ENCODE measurements around the gene TLE1.

Gene TLE1

DNA sequence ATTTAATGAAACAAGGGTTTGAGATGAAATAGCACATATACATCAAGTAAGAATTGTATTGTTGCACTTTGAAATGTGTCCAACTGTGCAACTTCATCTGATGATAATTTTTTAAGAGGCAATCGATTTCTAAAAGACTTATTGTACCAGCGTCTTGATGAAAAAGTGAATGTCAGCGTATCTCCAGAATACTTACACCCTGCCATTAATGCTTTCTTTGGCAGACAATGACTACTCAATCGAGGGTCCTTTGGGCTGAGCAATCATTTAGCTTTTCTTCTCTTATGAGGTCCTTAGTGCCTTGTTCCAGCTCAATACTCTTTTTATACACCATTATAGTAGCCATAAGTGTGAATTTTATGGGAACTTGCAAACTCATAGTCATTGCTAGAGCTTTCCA is 4.7 kb downstream of the TLE1 start:
- DNase-seq (ENCODE audit: low spot score), result no peak
- TF ChIP-seq, protein P1, sequence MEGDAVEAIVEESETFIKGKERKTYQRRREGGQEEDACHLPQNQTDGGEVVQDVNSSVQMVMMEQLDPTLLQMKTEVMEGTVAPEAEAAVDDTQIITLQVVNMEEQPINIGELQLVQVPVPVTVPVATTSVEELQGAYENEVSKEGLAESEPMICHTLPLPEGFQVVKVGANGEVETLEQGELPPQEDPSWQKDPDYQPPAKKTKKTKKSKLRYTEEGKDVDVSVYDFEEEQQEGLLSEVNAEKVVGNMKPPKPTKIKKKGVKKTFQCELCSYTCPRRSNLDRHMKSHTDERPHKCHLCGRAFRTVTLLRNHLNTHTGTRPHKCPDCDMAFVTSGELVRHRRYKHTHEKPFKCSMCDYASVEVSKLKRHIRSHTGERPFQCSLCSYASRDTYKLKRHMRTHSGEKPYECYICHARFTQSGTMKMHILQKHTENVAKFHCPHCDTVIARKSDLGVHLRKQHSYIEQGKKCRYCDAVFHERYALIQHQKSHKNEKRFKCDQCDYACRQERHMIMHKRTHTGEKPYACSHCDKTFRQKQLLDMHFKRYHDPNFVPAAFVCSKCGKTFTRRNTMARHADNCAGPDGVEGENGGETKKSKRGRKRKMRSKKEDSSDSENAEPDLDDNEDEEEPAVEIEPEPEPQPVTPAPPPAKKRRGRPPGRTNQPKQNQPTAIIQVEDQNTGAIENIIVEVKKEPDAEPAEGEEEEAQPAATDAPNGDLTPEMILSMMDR (IDR thresholded peaks at IDR 0.05; ENCODE audit: extremely low read depth, missing control alignments), result no peak

DNA sequence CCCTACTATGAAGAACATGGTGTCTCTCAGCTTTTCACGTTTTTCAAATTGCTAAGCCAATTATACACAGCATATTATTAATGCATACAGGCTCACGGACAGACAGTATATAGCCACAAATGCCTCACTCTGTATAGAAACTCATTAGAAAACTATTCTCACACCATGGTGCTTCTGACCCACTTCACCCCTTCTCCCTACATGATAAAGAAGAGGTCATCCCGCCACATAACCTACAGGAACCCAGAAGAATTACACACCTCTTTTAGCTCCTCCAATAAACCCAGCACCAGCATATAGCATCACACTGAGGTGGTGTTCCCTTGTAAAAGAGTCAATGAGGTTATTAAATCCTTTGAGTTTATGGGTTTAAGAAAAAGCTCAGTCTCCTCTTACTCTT is 5.6 kb downstream of the TLE1 start:
- TF ChIP-seq, protein P1 (IDR thresholded peaks at IDR 0.05; ENCODE audit: extremely low read depth, missing control alignments), result no peak
- DNase-seq (ENCODE audit: low spot score), result no peak

DNA sequence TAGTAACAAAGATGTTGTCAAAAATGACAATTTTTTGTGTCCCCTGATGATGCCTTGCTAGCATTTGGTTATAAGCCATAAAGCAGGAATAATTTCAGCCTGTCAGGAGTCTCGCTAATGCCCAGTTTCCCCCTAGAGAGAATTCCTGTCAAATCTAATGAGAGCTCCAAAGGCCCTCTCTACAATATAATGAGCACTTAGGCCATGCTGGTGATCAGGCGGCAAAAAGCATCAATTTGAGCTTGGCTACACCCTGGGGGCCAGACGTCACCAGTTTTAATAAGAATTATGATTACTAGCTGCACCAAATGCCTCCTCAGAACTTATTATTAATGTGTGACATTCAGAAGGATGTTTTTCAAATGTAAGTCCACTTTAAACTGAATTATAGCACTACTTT is 6.1 kb downstream of the TLE1 start:
- TF ChIP-seq, protein P1 (IDR thresholded peaks at IDR 0.05; ENCODE audit: extremely low read depth, missing control alignments), result no peak
- no peak for DNase-seq (ENCODE audit: low spot score)

DNA sequence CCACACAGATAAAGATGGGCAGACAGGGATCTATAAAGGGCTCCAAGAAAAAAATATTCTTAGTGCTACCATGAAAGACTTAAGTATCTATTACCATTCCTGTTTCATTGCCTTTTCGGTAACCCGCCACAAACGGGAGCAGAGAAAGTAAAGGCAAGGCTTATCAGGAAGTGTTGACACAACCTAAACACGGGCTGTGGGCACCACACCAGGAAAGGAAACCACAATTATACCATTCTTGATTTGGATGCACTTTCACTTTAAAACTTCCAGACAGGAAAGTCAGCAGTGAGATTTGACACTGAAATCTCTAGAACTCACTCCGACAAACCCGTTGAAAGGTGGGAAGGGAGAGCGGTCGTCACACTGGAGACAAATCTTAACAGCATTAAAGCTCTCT is 6.5 kb downstream of the TLE1 start:
- DNase-seq (ENCODE audit: low spot score), result no peak
- TF ChIP-seq, protein P1 (IDR thresholded peaks at IDR 0.05; ENCODE audit: extremely low read depth, missing control alignments), result no peak

DNA sequence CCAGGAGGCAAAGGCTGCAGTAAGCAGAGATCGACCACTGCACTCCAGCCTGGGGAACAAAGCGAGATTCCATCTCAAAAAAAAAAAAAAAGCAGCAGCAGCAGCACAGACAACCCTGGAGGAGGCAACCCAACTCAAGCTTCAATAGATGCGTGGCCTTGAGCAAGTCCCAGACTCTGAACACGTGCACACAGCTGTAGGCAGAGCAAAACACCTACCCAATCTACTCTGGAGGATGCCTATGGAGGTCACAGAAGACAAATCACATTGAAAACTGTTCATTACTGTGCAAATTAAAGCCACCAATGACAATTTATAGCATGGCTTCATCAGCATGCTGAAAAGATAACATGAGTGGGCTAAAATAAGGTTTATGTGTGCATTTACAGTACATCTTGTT is 7.2 kb downstream of the TLE1 start:
- TF ChIP-seq, protein P1 (IDR thresholded peaks at IDR 0.05; ENCODE audit: extremely low read depth, missing control alignments), result no peak
- DNase-seq (ENCODE audit: low spot score), result no peak

DNA sequence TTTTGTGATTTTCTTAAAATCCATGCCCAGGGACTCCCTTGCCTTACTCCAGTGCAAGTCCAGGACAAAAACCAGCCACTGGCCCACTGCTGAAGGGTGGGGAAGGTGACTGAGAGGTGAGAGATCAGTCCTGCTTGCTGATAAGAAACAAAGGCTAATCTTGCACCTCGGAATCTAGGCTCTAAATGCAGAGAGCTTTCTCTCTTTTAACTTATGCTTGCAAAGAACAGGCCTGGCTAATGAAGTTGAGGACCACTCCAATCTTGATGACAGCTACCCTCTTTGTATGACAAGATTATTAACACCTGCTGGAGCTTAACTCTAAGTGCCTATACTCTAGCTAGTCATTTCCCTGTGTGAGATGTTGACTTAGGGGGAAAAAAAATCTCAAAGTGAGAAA is 8.8 kb downstream of the TLE1 start:
- DNase-seq (ENCODE audit: low spot score), result no peak
- TF ChIP-seq, protein P1 (IDR thresholded peaks at IDR 0.05; ENCODE audit: extremely low read depth, missing control alignments), result no peak

DNA sequence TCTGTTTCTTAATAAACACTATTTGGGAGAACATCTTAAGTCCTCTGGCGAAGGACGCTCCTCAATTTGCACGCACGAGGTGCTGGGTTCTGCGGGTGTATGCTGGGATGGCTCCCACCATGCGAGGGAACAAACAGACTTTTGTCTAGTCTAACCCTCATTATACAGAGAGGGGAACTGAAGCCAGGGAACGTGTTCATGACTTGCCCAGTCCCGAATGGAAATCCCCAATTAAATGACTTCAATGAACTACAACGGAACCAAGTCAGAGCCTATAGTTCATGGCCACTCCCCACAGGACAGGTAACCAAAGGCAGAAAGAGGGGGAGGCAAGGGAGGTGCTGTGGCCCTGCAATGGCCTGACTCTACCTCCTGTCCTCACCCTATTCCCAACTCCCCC is 9.3 kb downstream of the TLE1 start:
- TF ChIP-seq, protein P1 (IDR thresholded peaks at IDR 0.05; ENCODE audit: extremely low read depth, missing control alignments), result no peak
- DNase-seq (ENCODE audit: low spot score), result no peak

All from GM20000 (cell line).